GM06990 (cell line): ENCODE results near the gene SORCS3.

Experiments
- DNase-seq: peaks from one replicate; pipeline ENCODE4 v3.0.0-alpha.2; 2011; ENCODE audit not compliant: insufficient read length; ENCODE audit errors: extremely low read depth
- H3K27me3 ChIP-seq: replicated peaks from 2 replicates; pipeline ENCODE4 v1.6.0; 2011; ENCODE audit warnings: low read length; ENCODE audit not compliant: control insufficient read depth, insufficient read depth
- H3K36me3 ChIP-seq: 2 replicates; pipeline ENCODE4 v1.5.1; 2011; ENCODE audit warnings: low read length; ENCODE audit not compliant: control insufficient read depth, insufficient read depth
- H3K4me3 ChIP-seq: replicated peaks from 2 replicates; pipeline ENCODE4 v1.5.1; 2011; ENCODE audit warnings: low read depth, mild to moderate bottlenecking, control low read depth, low read length
- TF ChIP-seq, protein P1 (sequence below): IDR thresholded peaks from 2 replicates; pipeline ENCODE4 v1.5.1; 2011; ENCODE audit warnings: low read length, control low read depth, mild to moderate bottlenecking, inconsistent platforms; ENCODE audit not compliant: insufficient read depth, poor library complexity, severe bottlenecking

The SORCS3 gene

DNA sequence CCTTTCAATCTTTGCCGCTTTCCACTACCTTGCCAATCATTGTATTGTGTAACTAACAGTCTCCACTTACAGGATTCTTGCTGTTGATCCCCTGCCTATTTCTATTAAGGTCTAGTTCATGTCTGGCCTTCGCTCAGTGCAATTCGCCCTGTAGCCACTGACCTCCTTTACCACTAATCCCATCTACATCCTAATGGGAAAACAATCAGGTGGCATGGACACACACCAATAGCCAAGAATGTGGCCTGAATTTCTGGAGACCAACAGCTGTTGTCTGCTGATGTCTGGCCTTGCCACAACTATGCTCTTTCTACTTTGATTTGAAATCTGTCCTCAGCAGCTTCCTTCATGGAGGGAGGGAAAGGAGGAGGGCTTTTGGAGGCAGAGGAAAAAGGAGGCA is 546.2 kb downstream of the SORCS3 start:
- TF ChIP-seq, protein P1, sequence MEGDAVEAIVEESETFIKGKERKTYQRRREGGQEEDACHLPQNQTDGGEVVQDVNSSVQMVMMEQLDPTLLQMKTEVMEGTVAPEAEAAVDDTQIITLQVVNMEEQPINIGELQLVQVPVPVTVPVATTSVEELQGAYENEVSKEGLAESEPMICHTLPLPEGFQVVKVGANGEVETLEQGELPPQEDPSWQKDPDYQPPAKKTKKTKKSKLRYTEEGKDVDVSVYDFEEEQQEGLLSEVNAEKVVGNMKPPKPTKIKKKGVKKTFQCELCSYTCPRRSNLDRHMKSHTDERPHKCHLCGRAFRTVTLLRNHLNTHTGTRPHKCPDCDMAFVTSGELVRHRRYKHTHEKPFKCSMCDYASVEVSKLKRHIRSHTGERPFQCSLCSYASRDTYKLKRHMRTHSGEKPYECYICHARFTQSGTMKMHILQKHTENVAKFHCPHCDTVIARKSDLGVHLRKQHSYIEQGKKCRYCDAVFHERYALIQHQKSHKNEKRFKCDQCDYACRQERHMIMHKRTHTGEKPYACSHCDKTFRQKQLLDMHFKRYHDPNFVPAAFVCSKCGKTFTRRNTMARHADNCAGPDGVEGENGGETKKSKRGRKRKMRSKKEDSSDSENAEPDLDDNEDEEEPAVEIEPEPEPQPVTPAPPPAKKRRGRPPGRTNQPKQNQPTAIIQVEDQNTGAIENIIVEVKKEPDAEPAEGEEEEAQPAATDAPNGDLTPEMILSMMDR: no peak
- DNase-seq: no peak
- Histone ChIP-seq H3K36me3 (no peaks in the 10 kb centered on the region), H3K4me3 (no peak overlapping the region), H3K27me3 (no peaks in the 10 kb centered on the region)

DNA sequence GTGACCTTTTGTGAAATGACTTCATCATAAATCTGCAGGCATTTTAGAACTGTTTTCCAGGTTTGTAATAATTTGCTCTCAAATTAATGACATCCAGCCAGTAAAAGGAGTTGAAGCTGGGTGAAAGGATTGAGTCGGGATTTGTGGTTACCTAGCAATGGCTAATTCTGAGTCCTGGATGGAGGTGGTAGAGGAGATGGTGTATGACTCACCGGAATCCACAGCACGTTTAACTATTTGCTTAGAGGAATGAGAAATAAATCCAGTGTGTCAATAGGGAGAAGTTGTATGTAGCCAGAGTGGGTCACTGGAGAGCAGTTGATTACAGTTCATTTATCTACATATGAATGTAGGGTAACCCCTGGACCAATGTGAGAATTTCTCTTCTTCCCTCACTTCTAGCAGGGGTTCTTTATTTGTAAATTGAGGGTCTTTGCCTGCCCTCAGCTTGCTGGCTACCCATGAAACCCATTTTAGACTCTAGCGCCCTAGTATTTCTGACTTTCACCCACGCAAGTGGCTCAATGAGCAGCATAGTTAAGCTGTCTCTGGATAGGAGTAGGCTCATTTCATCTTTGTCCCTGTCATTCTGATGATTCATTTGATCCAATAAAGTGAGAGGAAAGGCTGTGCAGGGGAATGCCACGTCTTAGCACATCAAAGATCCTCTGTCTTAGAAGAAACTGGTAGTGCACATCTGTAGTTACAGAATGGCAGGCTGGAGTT is 547.8 kb downstream of the SORCS3 start:
- H3K4me3 ChIP-seq: no peak overlapping the region
- no peaks in the 10 kb centered on the region for H3K27me3 ChIP-seq
- TF ChIP-seq, protein P1: no peak
- no peaks in the 10 kb centered on the region for H3K36me3 ChIP-seq
- DNase-seq: no peak

DNA sequence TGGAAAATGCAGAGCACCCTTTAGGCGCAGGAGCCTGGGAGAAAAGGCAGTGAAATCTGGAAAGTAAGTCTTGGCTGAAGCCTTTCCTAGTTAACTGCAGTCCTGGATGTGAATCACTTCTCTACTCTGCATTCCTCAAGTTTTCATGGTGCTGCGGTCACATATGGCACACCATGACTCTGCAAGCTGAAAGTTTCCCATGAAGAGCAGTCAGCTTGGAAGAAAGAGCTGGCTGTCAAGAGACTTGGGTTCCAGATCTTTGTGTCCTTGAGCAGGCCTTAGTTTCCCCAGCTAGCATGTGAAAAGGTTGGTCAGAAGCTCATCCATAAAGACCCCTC is 548.3 kb downstream of the SORCS3 start:
- DNase-seq: no peak
- no peak overlapping the region for H3K4me3 ChIP-seq
- H3K36me3 ChIP-seq: no peaks in the 10 kb centered on the region
- TF ChIP-seq, protein P1: no peak
- no peaks in the 10 kb centered on the region for H3K27me3 ChIP-seq

DNA sequence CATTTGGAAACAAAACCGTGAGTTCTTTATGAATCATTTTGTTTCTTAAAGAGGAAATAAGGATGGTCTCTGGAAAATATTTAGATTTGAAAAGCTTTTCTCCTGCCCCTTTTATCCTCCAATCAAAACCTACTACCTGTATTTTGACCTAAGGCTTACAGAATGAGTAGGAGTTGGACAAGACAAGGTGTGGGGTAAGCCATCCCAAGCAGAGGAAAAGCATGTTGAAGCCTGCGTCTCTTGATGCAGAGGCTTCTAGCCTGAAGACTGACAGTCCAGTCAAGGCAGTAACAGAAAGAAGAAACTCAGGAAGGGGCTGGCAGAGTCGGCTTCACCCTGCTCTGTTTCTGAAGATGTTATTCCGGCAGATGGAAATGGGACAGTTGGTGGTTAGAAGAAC is 551.1 kb downstream of the SORCS3 start:
- H3K4me3 ChIP-seq: no peak overlapping the region
- TF ChIP-seq, protein P1: no peak
- no peaks in the 10 kb centered on the region for H3K36me3 ChIP-seq
- DNase-seq: no peak
- no peaks in the 10 kb centered on the region for H3K27me3 ChIP-seq

DNA sequence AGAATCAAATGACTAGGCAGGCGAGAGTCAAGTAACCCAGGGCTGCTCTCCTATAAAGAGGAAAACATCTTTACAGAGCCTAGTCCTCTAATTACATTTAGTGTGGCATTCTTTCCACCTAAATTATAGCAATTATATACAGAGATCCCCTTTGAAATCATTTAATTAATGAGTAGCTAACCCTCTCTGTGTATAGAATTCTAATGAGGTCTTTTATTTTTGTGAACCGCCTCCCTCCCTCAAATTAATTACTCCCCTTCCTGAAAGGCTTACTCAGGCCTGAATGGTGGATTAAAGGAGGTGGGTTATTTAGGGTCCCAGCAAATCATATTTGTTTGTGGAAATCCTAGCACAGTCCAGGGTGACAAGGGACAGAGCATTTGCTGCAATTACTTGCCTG is 551.8 kb downstream of the SORCS3 start:
- TF ChIP-seq, protein P1: no peak
- no peak for DNase-seq

DNA sequence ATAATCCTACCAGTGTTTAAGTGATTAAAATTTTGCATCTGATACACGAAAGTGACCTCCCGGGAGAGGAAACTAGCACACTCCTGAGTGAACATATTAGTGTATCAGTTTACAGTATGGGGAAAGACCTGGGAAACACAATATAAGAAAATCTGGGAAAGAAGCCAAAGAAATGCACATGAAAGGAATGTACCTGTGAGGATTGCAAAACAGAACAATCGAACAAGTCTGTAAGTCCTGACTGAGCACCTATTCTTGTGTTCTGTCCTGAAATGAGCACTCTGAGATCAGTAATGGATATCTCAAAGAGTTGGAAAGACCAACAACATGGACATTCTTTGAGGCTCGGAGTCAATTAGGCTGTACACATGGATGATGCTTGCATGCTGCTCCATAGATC is 554.7 kb downstream of the SORCS3 start:
- DNase-seq: no peak
- no peaks in the 10 kb centered on the region for H3K36me3 ChIP-seq
- no peak overlapping the region for H3K4me3 ChIP-seq
- TF ChIP-seq, protein P1: no peak
- H3K27me3 ChIP-seq: no peaks in the 10 kb centered on the region

More for the DNA sequence above, 551.8 kb downstream of the SORCS3 start:
- no peak overlapping the region for H3K4me3 ChIP-seq
- H3K36me3 ChIP-seq: no peaks in the 10 kb centered on the region
- H3K27me3 ChIP-seq: no peaks in the 10 kb centered on the region
